NB4 (cell line): ENCODE data around the gene KCNQ5.

Experiments
- MYC ChIP-seq: IDR thresholded peaks from 2 replicates; pipeline ENCODE4 v1.6.1; 2011; ENCODE audit warnings: low read depth, low read length
- POLR2A ChIP-seq: IDR thresholded peaks from 2 replicates; pipeline ENCODE4 v1.6.1; 2011; ENCODE audit warnings: mild to moderate bottlenecking; ENCODE audit not compliant: insufficient read length; ENCODE audit errors: extremely low read depth

- TF ChIP-seq MYC, result no peak
- no peak for TF ChIP-seq POLR2A
Measured at GRCh38 chr6:72792692-72793091, 170.8 kb downstream of the KCNQ5 start.
